EL (cell line): ENCODE measurements around the gene CFAP20DC.
"Not testable (repeated sequence)": the region's sequence is repeated elsewhere in the genome, so short reads cannot be mapped to it uniquely, and the experiment has no call there.

Source experiments
- DNase-seq: peaks from one replicate; pipeline ENCODE4 v3.0.0-alpha.2; 2016

CFAP20DC gene

GRCh38 chr3:58725326-58725853, 324.4 kb downstream of the CFAP20DC start:
- DNase-seq, result no peak

GRCh38 chr3:58724336-58724735, 325.5 kb downstream of the CFAP20DC start:
- no peak for DNase-seq

GRCh38 chr3:58723173-58723572, 326.7 kb downstream of the CFAP20DC start:
- no peak for DNase-seq

- no peak for DNase-seq
These were observed 327.3 kb downstream of the CFAP20DC start for GRCh38 chr3:58722561-58722960.

- DNase-seq, result no peak
These were observed 329.3 kb downstream of the CFAP20DC start for GRCh38 chr3:58720526-58720925.

- DNase-seq, result no peak
These were observed 330.1 kb downstream of the CFAP20DC start for GRCh38 chr3:58719684-58720083.

GRCh38 chr3:58713715-58714401, 336.0 kb downstream of the CFAP20DC start:
- no peak for DNase-seq

- no peak for DNase-seq
These were observed 338.0 kb downstream of the CFAP20DC start for GRCh38 chr3:58711871-58712270.

- DNase-seq, result not testable (repeated sequence)
These were observed 340.8 kb downstream of the CFAP20DC start for GRCh38 chr3:58708983-58709382.

GRCh38 chr3:58708116-58708791, 341.6 kb downstream of the CFAP20DC start:
- no peak for DNase-seq

- DNase-seq, result no peak
These were observed 342.4 kb downstream of the CFAP20DC start for GRCh38 chr3:58707390-58707930.

- DNase-seq, result no peak
These were observed 343.2 kb downstream of the CFAP20DC start for GRCh38 chr3:58706395-58707167.

- no peak for DNase-seq
These were observed 345.1 kb downstream of the CFAP20DC start for GRCh38 chr3:58704745-58705144.

- not testable (repeated sequence) for DNase-seq
These were observed 345.5 kb downstream of the CFAP20DC start for GRCh38 chr3:58704304-58704703.

GRCh38 chr3:58698246-58698645, 351.6 kb downstream of the CFAP20DC start:
- DNase-seq, result no peak

- DNase-seq, result no peak
These were observed 352.3 kb downstream of the CFAP20DC start for GRCh38 chr3:58697561-58697960.

GRCh38 chr3:58696813-58697212, 353.0 kb downstream of the CFAP20DC start:
- DNase-seq, result not testable (repeated sequence)

GRCh38 chr3:58696093-58696492, 353.7 kb downstream of the CFAP20DC start:
- DNase-seq, result no peak

GRCh38 chr3:58695284-58695683, 354.5 kb downstream of the CFAP20DC start:
- not testable (repeated sequence) for DNase-seq

- no peak for DNase-seq
These were observed 355.6 kb downstream of the CFAP20DC start for GRCh38 chr3:58693940-58694850.

GRCh38 chr3:58692484-58692883, 357.3 kb downstream of the CFAP20DC start:
- no peak for DNase-seq
